T-cell (primary cell): Measurements from ENCODE around the gene USP20. TPM values are rescaled to one million over a fixed set of nuclear protein-coding genes. Genes with fewer than 3 reads are reported as not detected.
A peak's percentile ranks its signal among the peaks of the same experiment; 100 is the strongest.

Experiments used
- ATAC-seq, 4 experiments: fragments of 200-7000 bp in 3 of 4; fragments of 150-1000 bp in 1 of 4; cut with Tn5 transposase; replicated peaks in 1 of 4; 1 replicate in 3 of 4; 2 replicates in 1 of 4; pipeline ENCODE4 v1.10.0; 2021; ENCODE audit warnings: moderate library complexity in 3 of 4, mild to moderate bottlenecking in 2 of 4, moderate number of reproducible peaks in 1 of 4
- CTCF ChIA-PET, 2 donors: fragments of 300-600 bp; sonication (Branson Sonifier 250); formaldehyde crosslinking; loops; one replicate each; lab custom pipeline; 2022; ENCODE audit warnings: antibody characterized with exemption in 2 of 2; lab: Charles Lee
- POLR2A ChIA-PET, 2 donors: fragments of 300-600 bp; sonication (Branson Sonifier 250); formaldehyde crosslinking; loops; one replicate each; lab custom pipeline; 2022; ENCODE audit warnings: antibody characterized with exemption in 2 of 2; lab: Charles Lee
- DNase-seq, 35 experiments: peaks; one replicate each; pipeline versions ENCODE4 v3.0.0 to v3.0.0-alpha.2; 2013 to 2023
- H3K27ac ChIP-seq: one replicate; pipeline ENCODE4 v1.5.1; 2013; ENCODE audit warnings: low read length
- H3K27me3 ChIP-seq, 2 experiments: replicated peaks in 1 of 2; 1 replicate in 1 of 2; 2 replicates in 1 of 2; pipeline versions ENCODE4 v1.6.1 to v1.7.0; 2013; ENCODE audit warnings: low read length in 1 of 2, mixed read lengths in 1 of 2; ENCODE audit not compliant: control insufficient read depth in 2 of 2, insufficient read depth in 2 of 2; ENCODE audit errors: extremely low read depth in 1 of 2
- H3K36me3 ChIP-seq, 2 donors: 1 replicate in 1 of 2; 2 replicates in 1 of 2; pipeline versions ENCODE4 v1.6.1 to v1.7.0; 2013; ENCODE audit warnings: low read length in 1 of 2; ENCODE audit not compliant: control insufficient read depth in 2 of 2, insufficient read depth in 1 of 2; ENCODE audit errors: extremely low read depth in 1 of 2
- H3K4me1 ChIP-seq, 2 experiments: 1 replicate in 1 of 2; 2 replicates in 1 of 2; pipeline versions ENCODE4 v1.6.1 to v1.7.0; 2013; ENCODE audit warnings: low read length in 2 of 2, mixed read lengths in 1 of 2; ENCODE audit not compliant: insufficient read depth in 2 of 2, control insufficient read depth in 1 of 2; ENCODE audit errors: extremely low read depth in 1 of 2
- H3K4me3 ChIP-seq, 2 donors: 1 replicate in 1 of 2; 2 replicates in 1 of 2; pipeline versions ENCODE4 v1.5.1 to v1.7.0; 2013; ENCODE audit warnings: mild to moderate bottlenecking in 2 of 2, low read length in 1 of 2, moderate library complexity in 1 of 2; ENCODE audit not compliant: control insufficient read depth in 1 of 2; ENCODE audit errors: extremely low read depth in 1 of 2
- H3K9me3 ChIP-seq: 2 replicates; pipeline ENCODE4 v1.7.0; 2013
- H3K27ac Mint-ChIP-seq, 2 donors: one replicate each; pipeline ENCODE4 v1.8.0; 2020 to 2021; ENCODE audit warnings: mild to moderate bottlenecking in 2 of 2, mixed read lengths in 2 of 2
- H3K27me3 Mint-ChIP-seq, 2 donors: one replicate each; pipeline ENCODE4 v1.8.0; 2021 to 2022; ENCODE audit warnings: mixed read lengths in 2 of 2
- H3K36me3 Mint-ChIP-seq: one replicate; pipeline ENCODE4 v1.8.0; 2021; ENCODE audit warnings: mixed read lengths
- H3K4me1 Mint-ChIP-seq, 3 donors: one replicate each; pipeline ENCODE4 v1.8.0; 2020 to 2022; ENCODE audit warnings: mixed read lengths in 3 of 3, mild to moderate bottlenecking in 1 of 3
- H3K4me3 Mint-ChIP-seq, 3 donors: one replicate each; pipeline ENCODE4 v1.8.0; 2020 to 2022; ENCODE audit warnings: mild to moderate bottlenecking in 3 of 3, mixed read lengths in 3 of 3, moderate library complexity in 3 of 3
- H3K9me3 Mint-ChIP-seq, 3 donors: one replicate each; pipeline ENCODE4 v1.8.0; 2020 to 2022; ENCODE audit warnings: mixed read lengths in 3 of 3
- WGBS: methylation state at CpG from one replicate; pipeline ENCODE4 v1.1.5; 2013; ENCODE audit warnings: missing lambda C conversion rate; ENCODE audit not compliant: insufficient coverage; 5-methylcytosine and 5-hydroxymethylcytosine counted together
- total RNA-seq, 35 experiments: library from RNA in 6 of 35; stranded (reverse) in 6 of 35; fragments of 120-200 nt in 1 of 35; gene quantifications; one replicate each; pipeline versions ENCODE4 v1.2.1 to v1.2.4 and lab custom pipeline; 2013 to 2026

Gene USP20
- total RNA-seq, 5 donors from 2014 or later (not counting 1 experiment from before 2014, with no cell fraction given) = 105 to 140 (median 125) TPM

- WGBS = under 1% methylated on average over 27 of the region's 27 CpGs
- ChIA-PET CTCF (interaction anchor here (0.5 to 1.6 kb wide), 14 partner anchors 9 to 169 kb away, joined by 3 to 7 read pairs (median 4); partner anchors contain the start of gene GPR107 (in 1 of the 2)), POLR2A (interaction anchor here (0.5 to 0.6 kb wide), 3 partner anchors 10 to 259 kb away, joined by 3 to 4 read pairs (median 3); partner anchors contain the start of gene NTMT1 (in 1 of the 2))
- peak overlapping the region; percentile 98 to 99 for H3K27ac Mint-ChIP-seq
- peak overlapping the region; percentile 62 to 90 for H3K4me3 ChIP-seq
- ATAC-seq (peak in 1 of 4 experiments; percentile 2), DNase-seq (peak in 10 of 35 experiments; percentile 23 to 60 (median 38))
- peaks cover 58 to 67% (median 64%) of the 10 kb centered on the region in 3 donors for H3K4me1 Mint-ChIP-seq
- H3K36me3 ChIP-seq = peaks cover 0 to 13% of the 10 kb centered on the region in 2 donors
- no peaks in the 10 kb centered on the region for H3K27me3 Mint-ChIP-seq
- peaks cover 15% of the 10 kb centered on the region for H3K36me3 Mint-ChIP-seq
- peaks cover 38 to 70% of the 10 kb centered on the region in 2 experiments for H3K4me1 ChIP-seq
- no peaks in the 10 kb centered on the region for H3K27me3 ChIP-seq
- peak overlapping the region; percentile 99 for H3K27ac ChIP-seq
- no peaks in the 10 kb centered on the region for H3K9me3 Mint-ChIP-seq
- peak overlapping the region; percentile 83 to 95 (median 85) for H3K4me3 Mint-ChIP-seq
- no peaks in the 10 kb centered on the region for H3K9me3 ChIP-seq
Observed at GRCh38 chr9:129885018-129885669, 49.9 kb downstream of the USP20 start.

GRCh38 chr9:129885670-129886106, 50.4 kb downstream of the USP20 start:
- Histone ChIP-seq H3K27ac (peak overlapping the region; percentile 99), H3K4me3 (peak overlapping the region; percentile 62 to 90), H3K36me3 (peaks cover 0 to 8% of the 10 kb centered on the region in 2 donors), H3K9me3 (no peaks in the 10 kb centered on the region), H3K27me3 (no peaks in the 10 kb centered on the region), H3K4me1 (peaks cover 42 to 75% of the 10 kb centered on the region in 2 experiments)
- under 1% methylated on average over 26 of the region's 27 CpGs for WGBS
- Mint-ChIP-seq H3K36me3 (peaks cover 12% of the 10 kb centered on the region), H3K27me3 (no peaks in the 10 kb centered on the region), H3K27ac (peak overlapping the region; percentile 98 to 99), H3K4me1 (peaks cover 63 to 72% (median 67%) of the 10 kb centered on the region in 3 donors), H3K9me3 (no peaks in the 10 kb centered on the region), H3K4me3 (peak overlapping the region; percentile 83 to 95 (median 85))
- ChIA-PET POLR2A (interaction anchor here (0.6 to 1.5 kb wide), 4 partner anchors 10 to 1855 kb away, joined by 3 to 11 read pairs (median 6); no protein-coding TSS in a partner anchor), CTCF (interaction anchor here (0.5 to 1.6 kb wide), 13 partner anchors 8 to 168 kb away, joined by 3 to 12 read pairs (median 5); partner anchors contain the start of gene GPR107 (in 1 of the 2))
- DNase-seq = peak; percentile 67 to 92 (median 81)
- peak; percentile 14 to 41 (median 38) for ATAC-seq

GRCh38 chr9:129886226-129887174, 51.2 kb downstream of the USP20 start:
- Mint-ChIP-seq H3K9me3 (no peaks in the 10 kb centered on the region), H3K27ac (peak overlapping the region; percentile 98 to 99), H3K4me3 (peak overlapping the region; percentile 83 to 95 (median 85)), H3K27me3 (no peaks in the 10 kb centered on the region), H3K4me1 (peaks cover 72 to 81% (median 76%) of the 10 kb centered on the region in 3 donors), H3K36me3 (peaks cover 12% of the 10 kb centered on the region)
- H3K9me3 ChIP-seq = no peaks in the 10 kb centered on the region
- DNase-seq (peak; percentile 22 to 91 (median 83)), ATAC-seq (peak in 3 of 4 experiments; percentile 4 to 28 (median 6))
- no peaks in the 10 kb centered on the region for H3K27me3 ChIP-seq
- H3K4me3 ChIP-seq = peak overlapping the region; percentile 62 to 69
- no peaks in the 10 kb centered on the region for H3K36me3 ChIP-seq
- peaks cover 47 to 83% of the 10 kb centered on the region in 2 experiments for H3K4me1 ChIP-seq
- POLR2A ChIA-PET = interaction anchor here (0.6 to 1.5 kb wide), 20 partner anchors 9 to 1856 kb away, joined by 3 to 11 read pairs (median 4); no protein-coding TSS in a partner anchor
- H3K27ac ChIP-seq = peak overlapping the region; percentile 99
- WGBS = 5% methylated on average over 13 of the region's 20 CpGs
- CTCF ChIA-PET = interaction anchor here (0.7 to 1.6 kb wide), 10 partner anchors 8 to 168 kb away, joined by 3 to 12 read pairs (median 4); partner anchors contain the start of gene GPR107 (in 1 of the 2)

GRCh38 chr9:129887334-129888292, 52.4 kb downstream of the USP20 start:
- H3K27me3 Mint-ChIP-seq = no peaks in the 10 kb centered on the region
- WGBS = 1% methylated on average over 10 of the region's 27 CpGs
- DNase-seq (peak; percentile 18 to 93 (median 76)), ATAC-seq (peak in 1 of 4 experiments; percentile 45)
- Histone ChIP-seq H3K4me1 (peaks cover 58 to 93% of the 10 kb centered on the region in 2 experiments), H3K27ac (peak overlapping the region; percentile 99), H3K9me3 (no peaks in the 10 kb centered on the region), H3K27me3 (no peaks in the 10 kb centered on the region), H3K4me3 (peak overlapping the region; percentile 62 to 79), H3K36me3 (peaks cover 0 to 2% of the 10 kb centered on the region in 2 donors)
- H3K4me3 Mint-ChIP-seq = peak overlapping the region; percentile 83 to 95 (median 85)
- CTCF ChIA-PET = interaction anchor here (0.5 to 1.6 kb wide), 6 partner anchors 8 to 68 kb away, joined by 3 to 12 read pairs (median 4); no protein-coding TSS in a partner anchor
- no peaks in the 10 kb centered on the region for H3K9me3 Mint-ChIP-seq
- POLR2A ChIA-PET = interaction anchor here (0.6 to 1.5 kb wide), 14 partner anchors 8 to 153 kb away, joined by 3 to 11 read pairs (median 4); no protein-coding TSS in a partner anchor
- H3K36me3 Mint-ChIP-seq = peaks cover 7% of the 10 kb centered on the region
- H3K27ac Mint-ChIP-seq = peak overlapping the region; percentile 98 to 99
- H3K4me1 Mint-ChIP-seq = peaks cover 83 to 89% (median 87%) of the 10 kb centered on the region in 3 donors
